Small intestine (tissue), 7 donors: ENCODE data around the gene RHOF. TPM values are rescaled to one million over a fixed set of nuclear protein-coding genes. Genes with fewer than 3 reads are reported as not detected.

Source experiments
- DNase-seq, 2 donors: peaks; one replicate each; pipeline versions ENCODE4 v3.0.0 to v3.0.0-alpha.2; 2013
- FAIRE-seq: peaks from 2 replicates; lab custom pipeline; 2012; peaks lifted over from hg19 to GRCh38; lab: Jason Lieb, UNC
- H3K27ac ChIP-seq, 3 donors: one replicate each; pipeline ENCODE4 v1.5.1; 2013; ENCODE audit warnings: low read length in 2 of 3, mild to moderate bottlenecking in 2 of 3, control low read depth in 1 of 3, inconsistent platforms in 1 of 3, low read depth in 1 of 3, moderate library complexity in 1 of 3
- H3K27me3 ChIP-seq, 3 donors: one replicate each; pipeline ENCODE4 v1.6.1; 2013; ENCODE audit warnings: low read length in 3 of 3, inconsistent platforms in 1 of 3; ENCODE audit not compliant: control insufficient read depth in 3 of 3, insufficient read depth in 3 of 3
- H3K36me3 ChIP-seq, 3 donors: one replicate each; pipeline ENCODE4 v1.6.1; 2013; ENCODE audit warnings: low read length in 3 of 3, inconsistent platforms in 1 of 3, low read depth in 1 of 3, mild to moderate bottlenecking in 1 of 3, moderate library complexity in 1 of 3; ENCODE audit not compliant: control insufficient read depth in 3 of 3, insufficient read depth in 2 of 3
- H3K4me1 ChIP-seq, 3 donors: one replicate each; pipeline ENCODE4 v1.6.1; 2013; ENCODE audit warnings: low read length in 2 of 3, inconsistent platforms in 1 of 3, low read depth in 1 of 3, mild to moderate bottlenecking in 1 of 3, moderate library complexity in 1 of 3; ENCODE audit not compliant: control insufficient read depth in 3 of 3, insufficient read depth in 2 of 3
- H3K4me3 ChIP-seq, 3 donors: one replicate each; pipeline ENCODE4 v1.5.1; 2013; ENCODE audit warnings: low read length in 3 of 3, control low read depth in 1 of 3, inconsistent platforms in 1 of 3, low read depth in 1 of 3, mild to moderate bottlenecking in 1 of 3, moderate library complexity in 1 of 3
- H3K9me3 ChIP-seq, 2 donors: one replicate each; pipeline ENCODE4 v1.6.1; 2013; ENCODE audit warnings: low read depth in 1 of 2, low read length in 1 of 2; ENCODE audit not compliant: control insufficient read depth in 2 of 2, insufficient read depth in 1 of 2
- WGBS, 3 donors: extraction: QIAGEN DNeasy Blood & Tissue Kit; methylation state at CpG; one replicate each; pipeline ENCODE4 v1.1.7; 2013; 5-methylcytosine and 5-hydroxymethylcytosine counted together
- polyA plus RNA-seq, 4 donors: library from polyadenylated mRNA; stranded (reverse) in 3 of 4; unstranded in 1 of 4; fragments of 200-250 nt in 3 of 4; fragments of 120-200 nt in 1 of 4; gene quantifications; one replicate each; pipeline versions ENCODE4 v1.2.1 to v1.2.3, GENCODE V29; 2013
- donor health status: healthy with polysubstance abuse.
- donor health status: control.
- donor health status: control.
- donor health status: Bipolar disorder and iron deficiency.
- donor health status: healthy.

RHOF gene
- polyA plus RNA-seq, 4 donors, result 13.3 to 75.9 (median 43.6) TPM

GRCh38 chr12:121799156-121799841 is 5.8 kb upstream of the RHOF start:
- Histone ChIP-seq H3K4me3 (peak overlapping the region; percentile 59 to 99 (median 97)), H3K36me3 (peaks cover 2 to 45% (median 2%) of the 10 kb centered on the region in 3 donors), H3K27ac (peak overlapping the region; percentile 99 to 100 (median 100)), H3K27me3 (no peaks in the 10 kb centered on the region), H3K4me1 (peaks cover 0 to 49% (median 9%) of the 10 kb centered on the region in 3 donors), H3K9me3 (no peaks in the 10 kb centered on the region)
- DNase-seq (peak; percentile 67 to 76), FAIRE-seq (no peak)
- WGBS, 3 donors, result 7 to 11% (median 10%) methylated on average over 18 to 29 of the region's 30 CpGs

GRCh38 chr12:121798787-121799155 is 5.3 kb upstream of the RHOF start:
- Histone ChIP-seq H3K4me1 (peaks cover 0 to 53% (median 9%) of the 10 kb centered on the region in 3 donors), H3K9me3 (no peaks in the 10 kb centered on the region), H3K36me3 (peaks cover 2 to 45% (median 2%) of the 10 kb centered on the region in 3 donors), H3K27me3 (no peaks in the 10 kb centered on the region), H3K4me3 (peak overlapping the region; percentile 25 to 97 (median 59)), H3K27ac (peak overlapping the region; percentile 94 to 100 (median 100))
- FAIRE-seq (no peak), DNase-seq (peak in 1 of 2 donors; percentile 48)
- 9 to 48% (median 37%) methylated on average over 10 of the region's 10 CpGs for WGBS, 3 donors

DNA sequence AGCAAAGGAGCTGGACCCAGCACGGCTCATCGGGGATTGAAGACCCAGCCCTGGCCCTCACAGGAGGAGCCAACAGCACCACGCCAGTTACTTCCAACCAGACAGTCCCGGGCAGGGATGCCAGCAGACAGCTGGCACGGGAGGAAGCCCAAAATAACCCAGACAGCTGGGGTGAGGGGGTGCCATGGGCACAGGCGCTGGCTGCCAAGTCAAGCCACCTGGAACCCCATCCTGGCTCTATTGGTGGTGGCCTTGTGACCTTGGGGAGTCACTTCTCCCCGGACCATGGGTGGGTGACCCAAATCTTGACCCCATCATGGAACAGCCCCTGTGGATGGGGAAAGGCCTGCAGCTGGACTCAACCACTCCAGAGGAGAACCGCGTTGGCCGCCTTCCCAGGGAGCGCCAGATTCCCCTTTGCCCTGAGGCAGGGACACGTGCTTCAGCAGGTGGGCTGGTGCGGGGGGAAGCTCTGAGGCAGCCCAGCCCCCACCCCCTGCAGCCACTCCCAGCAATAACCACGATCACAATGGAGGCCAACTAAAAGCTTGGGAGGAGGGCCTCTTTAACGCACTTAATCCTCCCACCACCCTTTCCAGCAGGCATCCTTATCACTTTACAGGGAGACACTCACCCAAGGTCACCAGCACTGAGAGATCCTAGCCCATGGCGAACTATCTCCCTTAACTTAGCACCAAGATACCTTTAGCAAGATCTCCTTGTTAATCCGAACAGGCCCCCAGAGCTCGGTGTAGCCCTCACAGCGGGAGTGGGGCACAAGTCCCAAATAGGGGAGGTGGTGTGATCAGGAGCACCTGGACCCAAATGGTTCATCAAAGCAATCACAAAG is 4.7 kb upstream of the RHOF start:
- no peak for FAIRE-seq
- H3K36me3 ChIP-seq, result peaks cover 2 to 45% (median 2%) of the 10 kb centered on the region in 3 donors
- H3K27ac ChIP-seq, result peak overlapping the region; percentile 94 to 100 (median 100)
- WGBS, 3 donors, result 11 to 31% (median 21%) methylated on average over 19 of the region's 19 CpGs
- H3K4me1 ChIP-seq, result peaks cover 0 to 55% (median 9%) of the 10 kb centered on the region in 3 donors
- peak; percentile 88 to 90 for DNase-seq
- H3K9me3 ChIP-seq, result no peaks in the 10 kb centered on the region
- H3K27me3 ChIP-seq, result no peaks in the 10 kb centered on the region
- peak overlapping the region; percentile 25 to 97 (median 59) for H3K4me3 ChIP-seq

DNA sequence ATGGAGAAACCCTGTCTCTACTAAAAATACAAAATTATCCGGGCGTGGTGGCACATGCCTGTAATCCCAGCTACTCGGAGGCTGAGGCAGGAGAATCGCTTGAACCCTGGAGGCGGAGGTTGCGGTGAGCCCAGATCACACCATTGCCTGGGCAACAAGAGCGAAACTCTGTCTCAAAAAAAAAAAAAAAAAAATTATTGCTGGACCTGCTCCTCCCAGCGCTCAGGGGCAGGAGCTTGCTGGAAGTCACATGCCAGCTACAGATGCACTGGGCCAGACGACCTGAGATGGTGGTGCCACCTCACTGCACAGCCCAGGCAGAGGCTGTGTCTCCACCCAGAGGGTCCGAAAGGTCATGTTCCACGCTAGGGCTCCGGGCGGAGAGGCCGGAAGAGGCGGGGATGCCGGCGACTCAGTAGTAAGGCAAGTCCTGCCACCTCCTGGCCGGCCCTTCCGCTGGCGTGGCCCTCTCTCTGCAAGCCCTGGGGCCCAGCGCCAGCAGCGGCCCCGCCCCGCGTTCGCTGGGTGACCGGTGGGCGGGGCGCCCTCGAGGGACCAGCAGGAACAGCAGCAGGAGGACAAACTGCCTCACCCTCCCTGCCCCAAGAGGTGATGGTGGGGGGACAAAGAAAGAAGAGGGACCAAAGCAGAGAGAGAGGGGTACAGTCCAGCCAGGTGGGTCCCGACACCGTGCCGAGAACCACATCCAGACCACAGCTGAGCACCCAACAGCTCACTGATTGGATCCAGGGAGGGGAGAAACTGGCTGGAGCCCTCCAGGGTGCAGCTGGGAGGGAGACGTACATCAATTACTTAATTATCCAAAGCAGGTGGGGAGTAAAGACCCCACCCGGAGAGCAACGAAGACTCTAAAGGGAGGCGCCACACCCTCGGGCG is 3.6 kb upstream of the RHOF start:
- Histone ChIP-seq H3K9me3 (no peaks in the 10 kb centered on the region), H3K27me3 (no peaks in the 10 kb centered on the region), H3K4me3 (peak overlapping the region in 2 of 3 donors; percentile 59 to 97), H3K4me1 (peaks cover 0 to 61% (median 9%) of the 10 kb centered on the region in 3 donors), H3K27ac (peak overlapping the region; percentile 94 to 100 (median 100)), H3K36me3 (peaks cover 2 to 49% (median 2%) of the 10 kb centered on the region in 3 donors)
- FAIRE-seq (no peak), DNase-seq (peak; percentile 96 to 99)
- 11 to 30% (median 24%) methylated on average over 33 to 39 of the region's 39 CpGs for WGBS, 3 donors

DNA sequence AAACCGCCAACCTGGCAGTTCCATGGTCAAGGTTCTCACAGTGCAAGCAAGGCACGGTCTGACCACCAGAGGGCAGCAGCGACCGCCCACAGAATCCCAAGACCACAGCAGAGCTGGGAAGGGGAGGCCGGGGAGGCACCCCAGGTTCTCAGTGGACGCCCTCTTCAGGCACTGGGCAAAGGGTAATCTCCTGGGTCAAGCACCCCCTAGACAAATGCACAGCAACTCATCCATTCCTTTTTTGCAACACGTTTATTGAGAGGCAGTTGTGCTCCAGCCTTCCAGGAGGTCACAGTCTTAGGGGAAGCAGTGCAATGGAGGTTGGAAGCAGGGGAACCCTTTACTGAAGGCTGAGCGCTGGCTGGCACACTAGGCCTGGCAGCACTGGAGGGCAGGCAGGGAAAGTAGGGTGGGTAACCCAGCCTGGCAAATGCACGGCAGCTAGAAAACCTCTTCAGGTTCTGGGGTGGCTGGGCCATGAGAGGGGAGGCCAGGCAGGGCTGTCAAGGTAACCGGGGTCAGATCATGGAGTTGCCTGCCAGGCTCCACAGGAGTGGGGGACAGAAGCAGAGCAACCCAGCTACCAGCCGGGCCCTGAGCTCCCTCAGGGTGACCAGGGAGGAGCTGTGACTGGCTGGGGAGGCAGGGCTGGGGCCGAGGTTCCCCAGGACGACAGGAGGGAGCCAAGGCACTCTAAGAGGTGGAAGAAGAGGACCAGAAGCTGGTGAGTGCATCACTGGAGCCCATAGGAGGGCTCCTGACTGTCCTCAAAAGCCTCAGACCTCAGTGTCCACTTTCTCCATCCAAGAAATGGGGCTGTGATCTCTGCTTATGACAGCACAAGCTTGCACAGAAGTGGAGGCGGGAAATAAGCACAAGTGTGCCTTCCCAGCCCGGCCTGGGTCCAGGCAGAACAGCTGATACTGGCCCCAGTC is 1.8 kb upstream of the RHOF start:
- FAIRE-seq (no peak), DNase-seq (peak; percentile 92 to 96)
- H3K27me3 ChIP-seq, result no peaks in the 10 kb centered on the region
- peaks cover 2 to 79% (median 9%) of the 10 kb centered on the region in 3 donors for H3K4me1 ChIP-seq
- peak overlapping the region in 1 of 3 donors; percentile 1 for H3K4me3 ChIP-seq
- WGBS, 3 donors, result 23 to 38% (median 27%) methylated on average over 15 of the region's 15 CpGs
- H3K36me3 ChIP-seq, result peaks cover 2 to 54% (median 2%) of the 10 kb centered on the region in 3 donors
- peak overlapping the region; percentile 69 to 100 (median 89) for H3K27ac ChIP-seq
- no peaks in the 10 kb centered on the region for H3K9me3 ChIP-seq

- H3K36me3 ChIP-seq, result peaks cover 2 to 59% (median 2%) of the 10 kb centered on the region in 3 donors
- H3K4me1 ChIP-seq, result peaks cover 2 to 86% (median 9%) of the 10 kb centered on the region in 3 donors
- H3K27me3 ChIP-seq, result no peaks in the 10 kb centered on the region
- DNase-seq, result no peak
- 1 to 2% (median 1%) methylated on average over 13 of the region's 13 CpGs for WGBS, 3 donors
- FAIRE-seq, result no peak
- no peaks in the 10 kb centered on the region for H3K9me3 ChIP-seq
- peak overlapping the region; percentile 69 to 100 (median 89) for H3K27ac ChIP-seq
- peak overlapping the region in 2 of 3 donors; percentile 1 to 32 for H3K4me3 ChIP-seq
Observed at GRCh38 chr12:121794534-121795033, 1.1 kb upstream of the RHOF start.
